Esophagus muscularis mucosa (tissue), 3 donors: ENCODE data around the gene OBSCN.
"Not testable (repeated sequence)": the region's sequence is repeated elsewhere in the genome, so short reads cannot be mapped to it uniquely, and the experiment has no call there.

Experiments used
- POLR2AphosphoS5 ChIP-seq, 2 donors: sonication (generic); formaldehyde crosslinking; IDR thresholded peaks; one replicate each; pipeline ENCODE4 v1.6.1; 2017; ENCODE audit warnings: antibody characterized with exemption in 2 of 2
- TF ChIP-seq, protein P1 (sequence below), 3 experiments: fragments of 200-600 bp in 2 of 3; fragments of 450-650 bp in 1 of 3; sonication (generic) in 2 of 3; IDR thresholded peaks; one replicate each; pipeline ENCODE4 v1.5.1; 2017 to 2019; ENCODE audit warnings: antibody characterized with exemption in 3 of 3, mild to moderate bottlenecking in 2 of 3, moderate library complexity in 1 of 3

DNA sequence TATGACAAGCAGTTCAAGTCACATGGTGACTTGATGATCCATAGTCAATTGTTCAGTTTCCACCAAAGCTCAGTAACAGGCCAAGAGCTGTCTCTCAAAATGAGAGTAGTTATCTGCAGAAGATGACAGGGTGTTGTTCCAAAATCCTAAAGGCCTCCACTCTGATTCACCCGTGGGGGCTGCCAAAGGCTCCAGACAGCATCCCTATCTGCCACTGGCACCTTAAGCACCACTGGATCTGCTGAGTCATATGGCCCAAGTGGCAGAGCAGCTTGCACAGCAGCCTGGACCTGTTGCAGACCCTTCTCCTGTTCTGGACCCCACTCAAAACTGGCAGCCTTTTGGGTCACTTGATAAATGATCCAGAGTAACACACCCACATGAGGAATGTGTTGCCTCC is 44.6 kb downstream of the OBSCN start:
- TF ChIP-seq, protein P1, sequence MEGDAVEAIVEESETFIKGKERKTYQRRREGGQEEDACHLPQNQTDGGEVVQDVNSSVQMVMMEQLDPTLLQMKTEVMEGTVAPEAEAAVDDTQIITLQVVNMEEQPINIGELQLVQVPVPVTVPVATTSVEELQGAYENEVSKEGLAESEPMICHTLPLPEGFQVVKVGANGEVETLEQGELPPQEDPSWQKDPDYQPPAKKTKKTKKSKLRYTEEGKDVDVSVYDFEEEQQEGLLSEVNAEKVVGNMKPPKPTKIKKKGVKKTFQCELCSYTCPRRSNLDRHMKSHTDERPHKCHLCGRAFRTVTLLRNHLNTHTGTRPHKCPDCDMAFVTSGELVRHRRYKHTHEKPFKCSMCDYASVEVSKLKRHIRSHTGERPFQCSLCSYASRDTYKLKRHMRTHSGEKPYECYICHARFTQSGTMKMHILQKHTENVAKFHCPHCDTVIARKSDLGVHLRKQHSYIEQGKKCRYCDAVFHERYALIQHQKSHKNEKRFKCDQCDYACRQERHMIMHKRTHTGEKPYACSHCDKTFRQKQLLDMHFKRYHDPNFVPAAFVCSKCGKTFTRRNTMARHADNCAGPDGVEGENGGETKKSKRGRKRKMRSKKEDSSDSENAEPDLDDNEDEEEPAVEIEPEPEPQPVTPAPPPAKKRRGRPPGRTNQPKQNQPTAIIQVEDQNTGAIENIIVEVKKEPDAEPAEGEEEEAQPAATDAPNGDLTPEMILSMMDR (IDR thresholded peaks at IDR 0.05) = not testable (repeated sequence)
- not testable (repeated sequence) for TF ChIP-seq POLR2AphosphoS5 (IDR thresholded peaks at IDR 0.05)
